ENCODE results near the gene CSH1. TPM values are rescaled to one million over a fixed set of nuclear protein-coding genes. Genes with fewer than 3 reads are reported as not detected.

The CSH1 gene
- total RNA-seq, 1 donor from 2014 or later = not detected

DNA sequence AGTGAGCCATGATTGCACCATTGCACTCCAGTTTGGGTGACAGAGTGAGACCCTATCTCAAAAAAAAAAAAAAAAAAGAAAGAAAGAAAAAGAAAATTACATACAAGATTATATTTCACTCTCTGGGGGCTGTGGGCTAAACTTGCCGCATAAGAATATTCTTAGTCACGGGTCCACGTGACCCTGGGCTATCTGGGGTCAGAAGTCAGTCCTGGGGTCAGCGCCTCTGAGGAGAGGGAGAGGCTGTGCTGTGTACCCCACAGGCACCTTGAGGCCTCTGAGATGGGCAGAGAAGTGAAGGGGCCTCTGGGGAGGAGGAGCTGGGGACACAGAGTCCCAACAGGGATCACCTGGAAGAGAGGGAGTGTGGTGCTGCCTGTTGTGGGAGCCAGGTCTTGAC is 41.5 kb upstream of the CSH1 start:
- no peak overlapping the region for H3K4me3 Mint-ChIP-seq (ENCODE audit: unreplicated experiment)
- TF ChIP-seq, protein P1, sequence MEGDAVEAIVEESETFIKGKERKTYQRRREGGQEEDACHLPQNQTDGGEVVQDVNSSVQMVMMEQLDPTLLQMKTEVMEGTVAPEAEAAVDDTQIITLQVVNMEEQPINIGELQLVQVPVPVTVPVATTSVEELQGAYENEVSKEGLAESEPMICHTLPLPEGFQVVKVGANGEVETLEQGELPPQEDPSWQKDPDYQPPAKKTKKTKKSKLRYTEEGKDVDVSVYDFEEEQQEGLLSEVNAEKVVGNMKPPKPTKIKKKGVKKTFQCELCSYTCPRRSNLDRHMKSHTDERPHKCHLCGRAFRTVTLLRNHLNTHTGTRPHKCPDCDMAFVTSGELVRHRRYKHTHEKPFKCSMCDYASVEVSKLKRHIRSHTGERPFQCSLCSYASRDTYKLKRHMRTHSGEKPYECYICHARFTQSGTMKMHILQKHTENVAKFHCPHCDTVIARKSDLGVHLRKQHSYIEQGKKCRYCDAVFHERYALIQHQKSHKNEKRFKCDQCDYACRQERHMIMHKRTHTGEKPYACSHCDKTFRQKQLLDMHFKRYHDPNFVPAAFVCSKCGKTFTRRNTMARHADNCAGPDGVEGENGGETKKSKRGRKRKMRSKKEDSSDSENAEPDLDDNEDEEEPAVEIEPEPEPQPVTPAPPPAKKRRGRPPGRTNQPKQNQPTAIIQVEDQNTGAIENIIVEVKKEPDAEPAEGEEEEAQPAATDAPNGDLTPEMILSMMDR (IDR thresholded peaks at IDR 0.05; ENCODE audit: unreplicated experiment) = no peak
- DNase-seq (ENCODE audit: low spot score) = no peak
- H3K27me3 Mint-ChIP-seq (ENCODE audit: unreplicated experiment) = peaks cover 20% of the 10 kb centered on the region
- peaks cover 12% of the 10 kb centered on the region for H3K4me1 Mint-ChIP-seq (ENCODE audit: unreplicated experiment)
- peaks cover 3% of the 10 kb centered on the region for H3K9me3 Mint-ChIP-seq (ENCODE audit: unreplicated experiment)
- H3K27ac Mint-ChIP-seq (ENCODE audit: unreplicated experiment) = no peak overlapping the region
- peaks cover 6% of the 10 kb centered on the region for H3K36me3 Mint-ChIP-seq (ENCODE audit: low read depth, unreplicated experiment)

DNA sequence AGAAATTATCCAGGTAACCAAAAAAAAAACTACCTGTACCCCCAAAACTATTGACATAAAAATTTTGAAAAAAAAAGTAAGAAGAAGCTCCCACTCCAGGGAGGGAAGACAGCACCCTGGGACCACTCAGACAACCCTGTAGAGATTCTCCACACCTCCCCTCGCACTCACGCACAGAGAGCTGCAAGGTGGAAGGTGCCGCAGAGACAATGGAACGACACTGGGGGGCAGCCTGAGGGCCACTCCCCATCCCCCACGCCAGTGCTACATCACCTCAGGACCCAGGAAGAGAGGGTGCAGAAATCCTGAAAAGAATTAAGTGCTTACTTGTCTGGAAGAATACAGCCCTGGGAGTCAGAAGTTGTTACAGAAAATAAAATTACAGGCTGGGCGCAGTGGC is 40.9 kb upstream of the CSH1 start:
- Mint-ChIP-seq H3K4me1 (ENCODE audit: unreplicated experiment) (peaks cover 12% of the 10 kb centered on the region), H3K4me3 (ENCODE audit: unreplicated experiment) (no peak overlapping the region), H3K27ac (ENCODE audit: unreplicated experiment) (no peak overlapping the region), H3K36me3 (ENCODE audit: low read depth, unreplicated experiment) (peaks cover 6% of the 10 kb centered on the region), H3K9me3 (ENCODE audit: unreplicated experiment) (peaks cover 3% of the 10 kb centered on the region), H3K27me3 (ENCODE audit: unreplicated experiment) (peaks cover 20% of the 10 kb centered on the region)
- TF ChIP-seq, protein P1 (IDR thresholded peaks at IDR 0.05; ENCODE audit: unreplicated experiment) = no peak
- no peak for DNase-seq (ENCODE audit: low spot score)

DNA sequence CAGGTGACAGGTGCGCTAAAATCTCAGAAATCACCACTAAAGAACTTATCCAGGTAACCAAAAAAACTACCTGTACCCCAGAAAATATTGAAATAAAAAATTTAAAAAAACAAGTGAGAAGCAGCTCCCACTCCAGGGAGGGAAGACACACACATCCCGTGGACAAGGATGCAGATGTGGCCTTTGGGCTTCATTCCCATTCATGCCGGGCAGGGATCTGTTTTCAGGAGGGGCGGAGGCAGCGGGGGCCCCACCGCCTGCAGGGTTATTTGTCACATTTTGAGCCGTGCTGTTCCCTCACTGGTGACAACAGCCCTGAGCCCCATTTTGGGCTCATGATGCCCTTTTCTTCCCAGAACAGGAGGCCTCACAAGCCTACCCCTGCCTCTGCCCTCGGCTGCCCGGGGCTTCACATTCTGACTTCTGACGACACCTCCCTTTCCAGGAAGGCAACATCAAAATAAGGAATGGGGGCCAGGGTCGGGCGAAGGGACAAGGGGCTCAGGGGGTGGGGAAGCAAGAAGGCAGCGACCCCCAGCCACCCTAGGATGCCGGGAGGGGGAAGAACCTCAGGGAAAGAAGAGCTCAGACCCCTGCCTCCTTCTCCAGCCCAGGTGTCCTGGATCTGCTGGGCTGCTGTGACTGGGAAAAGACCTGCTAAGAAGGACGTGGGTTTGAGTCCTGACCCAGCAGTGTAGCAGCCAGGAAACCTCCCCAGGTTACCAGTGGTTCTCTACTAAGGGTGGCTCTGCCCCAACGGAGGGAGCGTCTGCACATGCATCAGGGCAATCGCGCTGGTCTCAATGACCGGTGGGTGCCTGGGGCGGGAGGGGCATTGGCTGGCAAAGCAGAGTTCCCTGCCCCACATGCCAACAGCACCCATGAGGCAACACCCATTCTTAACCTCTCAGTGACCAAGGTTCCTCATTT is 38.1 kb upstream of the CSH1 start:
- no peak overlapping the region for H3K4me3 Mint-ChIP-seq (ENCODE audit: unreplicated experiment)
- no peak for DNase-seq (ENCODE audit: low spot score)
- peaks cover 6% of the 10 kb centered on the region for H3K36me3 Mint-ChIP-seq (ENCODE audit: low read depth, unreplicated experiment)
- peaks cover 10% of the 10 kb centered on the region for H3K27me3 Mint-ChIP-seq (ENCODE audit: unreplicated experiment)
- no peak overlapping the region for H3K27ac Mint-ChIP-seq (ENCODE audit: unreplicated experiment)
- H3K9me3 Mint-ChIP-seq (ENCODE audit: unreplicated experiment) = peaks cover 2% of the 10 kb centered on the region
- H3K4me1 Mint-ChIP-seq (ENCODE audit: unreplicated experiment) = peaks cover 15% of the 10 kb centered on the region
- TF ChIP-seq, protein P1 (IDR thresholded peaks at IDR 0.05; ENCODE audit: unreplicated experiment) = no peak

DNA sequence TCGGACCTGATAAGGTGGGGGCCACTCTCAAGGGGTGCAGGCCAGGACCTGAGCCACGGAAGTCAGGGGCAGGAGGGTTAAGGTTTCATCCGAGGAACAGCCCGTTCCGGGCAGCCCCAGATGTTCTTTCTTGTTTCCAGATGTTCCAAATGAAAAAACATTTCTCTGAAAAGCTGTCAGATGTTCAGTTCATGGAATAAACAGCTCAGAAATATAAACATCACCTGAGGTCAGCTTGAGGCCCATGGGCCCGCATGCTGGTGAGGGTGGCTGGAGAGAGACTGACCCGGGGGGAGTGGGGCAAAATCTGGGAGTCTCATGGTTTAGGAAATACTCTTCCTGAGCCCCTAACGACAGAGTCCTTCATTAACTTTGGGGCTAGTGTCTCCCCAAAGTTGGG is 37.2 kb upstream of the CSH1 start:
- Mint-ChIP-seq H3K4me3 (ENCODE audit: unreplicated experiment) (no peak overlapping the region), H3K27ac (ENCODE audit: unreplicated experiment) (no peak overlapping the region), H3K27me3 (ENCODE audit: unreplicated experiment) (peaks cover 3% of the 10 kb centered on the region), H3K4me1 (ENCODE audit: unreplicated experiment) (peaks cover 6% of the 10 kb centered on the region), H3K9me3 (ENCODE audit: unreplicated experiment) (no peaks in the 10 kb centered on the region), H3K36me3 (ENCODE audit: low read depth, unreplicated experiment) (no peaks in the 10 kb centered on the region)
- TF ChIP-seq, protein P1 (IDR thresholded peaks at IDR 0.05; ENCODE audit: unreplicated experiment) = no peak
- no peak for DNase-seq (ENCODE audit: low spot score)

DNA sequence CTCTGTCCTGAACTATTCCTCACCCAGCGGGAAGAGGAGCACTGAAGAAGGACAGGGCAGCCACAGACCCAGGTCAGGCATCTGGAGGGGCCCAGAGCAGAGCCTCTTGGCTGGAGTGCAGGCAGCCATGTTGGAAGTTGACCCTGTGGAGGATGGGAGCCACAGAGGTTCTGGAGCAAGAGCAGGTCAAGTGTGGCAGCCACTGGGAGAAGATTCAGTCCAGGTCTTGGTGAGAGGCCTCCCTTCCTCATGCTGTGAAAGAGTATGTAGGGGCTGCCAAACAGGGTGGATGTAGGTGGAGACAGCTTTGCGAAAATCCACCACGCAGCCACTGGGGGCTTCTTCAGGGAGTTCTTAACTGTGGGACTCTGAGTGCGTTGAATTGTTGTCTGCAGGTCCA is 36.3 kb upstream of the CSH1 start:
- Mint-ChIP-seq H3K4me3 (ENCODE audit: unreplicated experiment) (no peak overlapping the region), H3K9me3 (ENCODE audit: unreplicated experiment) (no peaks in the 10 kb centered on the region), H3K27me3 (ENCODE audit: unreplicated experiment) (peaks cover 6% of the 10 kb centered on the region), H3K27ac (ENCODE audit: unreplicated experiment) (no peak overlapping the region), H3K4me1 (ENCODE audit: unreplicated experiment) (peaks cover 5% of the 10 kb centered on the region), H3K36me3 (ENCODE audit: low read depth, unreplicated experiment) (no peaks in the 10 kb centered on the region)
- TF ChIP-seq, protein P1 (IDR thresholded peaks at IDR 0.05; ENCODE audit: unreplicated experiment) = no peak
- no peak for DNase-seq (ENCODE audit: low spot score)
